ENCODE results near the gene DTNB. TPM values are rescaled to one million over a fixed set of nuclear protein-coding genes. Genes with fewer than 3 reads are reported as not detected.

DTNB gene
- total RNA-seq, 8 experiments from 2014 or later = 16.9 to 85.0 (median 25.3) TPM

- WGBS, 10 experiments = 0 to 85% (median 27%) methylated on average over 2 to 10 of the region's 10 CpGs
- H3K4me1 ChIP-seq (replicated peaks in 1 of 2) = no peaks in the 10 kb centered on the region
- in situ Hi-C loops (cut with MboI; ENCODE audit: low pct_unique_long_range_greater_than_20kb in 2 of 9, low sequenced_read_pairs in 9 of 9, unreplicated experiment in 9 of 9) = loop anchor here in 1 of 9 experiments (25.0 kb wide), 1 partner anchor 160 kb away; no protein-coding TSS in a partner anchor
- ATAC-seq (replicated peaks in 6 of 8) = peak in 5 of 8 experiments; percentile 32 to 94 (median 91)
- H3K27ac ChIP-seq = no peak overlapping the region
- no peak overlapping the region for H3K4me3 ChIP-seq
Observed at GRCh38 chr2:25521665-25522387, 151.6 kb downstream of the DTNB start.

GRCh38 chr2:25521126-25521525, 152.3 kb downstream of the DTNB start:
- no peak overlapping the region for H3K4me3 ChIP-seq
- H3K27ac ChIP-seq = no peak overlapping the region
- no peak for ATAC-seq (replicated peaks in 6 of 8)
- H3K4me1 ChIP-seq (replicated peaks in 1 of 2) = no peaks in the 10 kb centered on the region
- WGBS, 10 experiments = 53 to 100% (median 77%) methylated on average over 1 to 4 of the region's 4 CpGs; no CpG with 5 or more reads in 1 of the 10 experiments
- in situ Hi-C loops (cut with MboI; ENCODE audit: low pct_unique_long_range_greater_than_20kb in 2 of 9, low sequenced_read_pairs in 9 of 9, unreplicated experiment in 9 of 9) = loop anchor here in 1 of 9 experiments (25.0 kb wide), 1 partner anchor 159 kb away; no protein-coding TSS in a partner anchor

- ATAC-seq (replicated peaks in 6 of 8) = no peak
- 14 to 92% (median 78%) methylated on average over 2 to 4 of the region's 4 CpGs; no CpG with 5 or more reads in 2 of the 10 experiments for WGBS, 10 experiments
- Histone ChIP-seq H3K27ac (no peak overlapping the region), H3K4me1 (replicated peaks in 1 of 2) (no peaks in the 10 kb centered on the region), H3K4me3 (no peak overlapping the region)
- in situ Hi-C loops (cut with MboI; ENCODE audit: low pct_unique_long_range_greater_than_20kb in 2 of 9, low sequenced_read_pairs in 9 of 9, unreplicated experiment in 9 of 9) = loop anchor here in 1 of 9 experiments (25.0 kb wide), 1 partner anchor 155 kb away; no protein-coding TSS in a partner anchor
Observed at GRCh38 chr2:25517701-25518100, 155.7 kb downstream of the DTNB start.

- Histone ChIP-seq H3K4me3 (no peak overlapping the region), H3K4me1 (replicated peaks in 1 of 2) (no peaks in the 10 kb centered on the region), H3K27ac (no peak overlapping the region)
- no peak for ATAC-seq (replicated peaks in 6 of 8)
- WGBS, 10 experiments = 60 to 100% (median 84%) methylated on average over 1 to 3 of the region's 3 CpGs
- in situ Hi-C loops (cut with MboI; ENCODE audit: low pct_unique_long_range_greater_than_20kb in 2 of 9, low sequenced_read_pairs in 9 of 9, unreplicated experiment in 9 of 9) = loop anchor here in 1 of 9 experiments (25.0 kb wide), 1 partner anchor 152 kb away; no protein-coding TSS in a partner anchor
Observed at GRCh38 chr2:25514043-25514637, 159.2 kb downstream of the DTNB start.

- in situ Hi-C loops (cut with MboI; ENCODE audit: low pct_unique_long_range_greater_than_20kb in 2 of 9, low sequenced_read_pairs in 9 of 9, unreplicated experiment in 9 of 9) = loop anchor here in 1 of 9 experiments (25.0 kb wide), 1 partner anchor 150 kb away; no protein-coding TSS in a partner anchor
- ATAC-seq (replicated peaks in 6 of 8) = peak in 3 of 8 experiments; percentile 16 to 70 (median 34)
- H3K27ac ChIP-seq = no peak overlapping the region
Observed at GRCh38 chr2:25512707-25513106, 160.7 kb downstream of the DTNB start.

GRCh38 chr2:25506226-25506625, 167.2 kb downstream of the DTNB start:
- in situ Hi-C loops (cut with MboI; ENCODE audit: low pct_unique_long_range_greater_than_20kb in 2 of 9, low sequenced_read_pairs in 9 of 9, unreplicated experiment in 9 of 9) = loop anchor here in 1 of 9 experiments (25.0 kb wide), 1 partner anchor 144 kb away; no protein-coding TSS in a partner anchor
- no peak for ATAC-seq (replicated peaks in 6 of 8)
- WGBS, 10 experiments = 81 to 100% (median 93%) methylated on average over 2 to 3 of the region's 3 CpGs; no CpG with 5 or more reads in 2 of the 10 experiments
- Histone ChIP-seq H3K4me3 (no peak overlapping the region), H3K4me1 (replicated peaks in 1 of 2) (no peaks in the 10 kb centered on the region), H3K27ac (no peak overlapping the region)

More at GRCh38 chr2:25512707-25513106, 160.7 kb downstream of the DTNB start:
- 63 to 100% (median 93%) methylated on average over 1 to 3 of the region's 3 CpGs; no CpG with 5 or more reads in 2 of the 10 experiments for WGBS, 10 experiments
- H3K4me1 ChIP-seq (replicated peaks in 1 of 2) = no peaks in the 10 kb centered on the region
- H3K4me3 ChIP-seq = no peak overlapping the region

- no peak for ATAC-seq (replicated peaks in 6 of 8)
- Histone ChIP-seq H3K4me1 (replicated peaks in 1 of 2) (no peaks in the 10 kb centered on the region), H3K27ac (no peak overlapping the region), H3K4me3 (no peak overlapping the region)
- in situ Hi-C loops (cut with MboI; ENCODE audit: low pct_unique_long_range_greater_than_20kb in 2 of 9, low sequenced_read_pairs in 9 of 9, unreplicated experiment in 9 of 9) = loop anchor here in 1 of 9 experiments (25.0 kb wide), 1 partner anchor 143 kb away; no protein-coding TSS in a partner anchor
- WGBS, 10 experiments = 52 to 100% (median 93%) methylated on average over 2 of the region's 2 CpGs; no CpG with 5 or more reads in 1 of the 10 experiments
Observed at GRCh38 chr2:25505622-25506021, 167.8 kb downstream of the DTNB start.

- no peak overlapping the region for H3K27ac ChIP-seq
- ATAC-seq (replicated peaks in 6 of 8) = no peak
- no peak overlapping the region for H3K4me3 ChIP-seq
- 67 to 100% (median 83%) methylated on average over 1 to 3 of the region's 3 CpGs; no CpG with 5 or more reads in 1 of the 10 experiments for WGBS, 10 experiments
- in situ Hi-C loops (cut with MboI; ENCODE audit: low pct_unique_long_range_greater_than_20kb in 2 of 9, low sequenced_read_pairs in 9 of 9, unreplicated experiment in 9 of 9) = loop anchor here in 1 of 9 experiments (25.0 kb wide), 1 partner anchor 143 kb away; no protein-coding TSS in a partner anchor
- H3K4me1 ChIP-seq (replicated peaks in 1 of 2) = no peaks in the 10 kb centered on the region
Observed at GRCh38 chr2:25505182-25505581, 168.2 kb downstream of the DTNB start.

- ATAC-seq (replicated peaks in 6 of 8) = no peak
- no peak overlapping the region for H3K27ac ChIP-seq
- WGBS, 10 experiments = 81 to 100% (median 96%) methylated on average over 2 of the region's 2 CpGs
- in situ Hi-C loops (cut with MboI; ENCODE audit: low pct_unique_long_range_greater_than_20kb in 2 of 9, low sequenced_read_pairs in 9 of 9, unreplicated experiment in 9 of 9) = loop anchor here in 1 of 9 experiments (25.0 kb wide), 1 partner anchor 142 kb away; no protein-coding TSS in a partner anchor
- no peaks in the 10 kb centered on the region for H3K4me1 ChIP-seq (replicated peaks in 1 of 2)
- H3K4me3 ChIP-seq = no peak overlapping the region
Observed at GRCh38 chr2:25504266-25504665, 169.1 kb downstream of the DTNB start.

- no peak for ATAC-seq (replicated peaks in 6 of 8)
- H3K4me1 ChIP-seq (replicated peaks in 1 of 2) = peaks cover 0 to 3% of the 10 kb centered on the region in 2 donors
- in situ Hi-C loops (cut with MboI; ENCODE audit: low pct_unique_long_range_greater_than_20kb in 2 of 9, low sequenced_read_pairs in 9 of 9, unreplicated experiment in 9 of 9) = no loop called here
- no peak overlapping the region for H3K4me3 ChIP-seq
- WGBS, 10 experiments = 80 to 100% (median 94%) methylated on average over 1 to 3 of the region's 3 CpGs; no CpG with 5 or more reads in 2 of the 10 experiments
- no peak overlapping the region for H3K27ac ChIP-seq
Observed at GRCh38 chr2:25499157-25499556, 174.2 kb downstream of the DTNB start.

GRCh38 chr2:25497918-25498407, 175.4 kb downstream of the DTNB start:
- H3K4me3 ChIP-seq = no peak overlapping the region
- ATAC-seq (replicated peaks in 6 of 8) = no peak
- peaks cover 0 to 3% of the 10 kb centered on the region in 2 donors for H3K4me1 ChIP-seq (replicated peaks in 1 of 2)
- WGBS, 10 experiments = 83 to 100% (median 95%) methylated on average over 1 to 2 of the region's 2 CpGs; no CpG with 5 or more reads in 1 of the 10 experiments
- in situ Hi-C loops (cut with MboI; ENCODE audit: low pct_unique_long_range_greater_than_20kb in 2 of 9, low sequenced_read_pairs in 9 of 9, unreplicated experiment in 9 of 9) = no loop called here
- no peak overlapping the region for H3K27ac ChIP-seq

- peak in 1 of 8 experiments; percentile 40 for ATAC-seq (replicated peaks in 6 of 8)
- H3K4me1 ChIP-seq (replicated peaks in 1 of 2) = peaks cover 0 to 3% of the 10 kb centered on the region in 2 donors
- no peak overlapping the region for H3K27ac ChIP-seq
- 78 to 100% (median 93%) methylated on average over 1 to 4 of the region's 5 CpGs; no CpG with 5 or more reads in 1 of the 10 experiments for WGBS, 10 experiments
- H3K4me3 ChIP-seq = no peak overlapping the region
- in situ Hi-C loops (cut with MboI; ENCODE audit: low pct_unique_long_range_greater_than_20kb in 2 of 9, low sequenced_read_pairs in 9 of 9, unreplicated experiment in 9 of 9) = no loop called here
Observed at GRCh38 chr2:25497229-25497917, 176.0 kb downstream of the DTNB start.
